ENCODE measurements around the gene TAF4B.
"Not testable (repeated sequence)": the region's sequence is repeated elsewhere in the genome, so short reads cannot be mapped to it uniquely, and the experiment has no call there.

DNA sequence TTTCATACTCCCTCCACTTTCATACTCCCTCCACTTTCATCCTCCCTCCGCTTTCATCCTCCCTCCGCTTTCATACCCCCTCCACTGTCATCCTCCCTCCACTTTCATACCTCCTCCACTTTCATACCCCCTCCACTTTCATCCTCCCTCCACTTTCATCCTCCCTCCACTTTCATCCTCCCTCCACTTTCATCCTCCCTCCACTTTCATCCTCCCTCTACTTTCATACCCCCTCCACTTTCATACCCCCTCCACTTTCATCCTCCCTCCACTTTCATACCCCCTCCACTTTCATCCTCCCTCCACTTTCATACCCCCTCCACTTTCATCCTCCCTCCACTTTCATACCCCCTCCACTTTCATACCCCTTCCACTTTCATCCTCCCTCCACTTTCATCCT is 77.0 kb downstream of the TAF4B start:
- TF ChIP-seq, protein P1, sequence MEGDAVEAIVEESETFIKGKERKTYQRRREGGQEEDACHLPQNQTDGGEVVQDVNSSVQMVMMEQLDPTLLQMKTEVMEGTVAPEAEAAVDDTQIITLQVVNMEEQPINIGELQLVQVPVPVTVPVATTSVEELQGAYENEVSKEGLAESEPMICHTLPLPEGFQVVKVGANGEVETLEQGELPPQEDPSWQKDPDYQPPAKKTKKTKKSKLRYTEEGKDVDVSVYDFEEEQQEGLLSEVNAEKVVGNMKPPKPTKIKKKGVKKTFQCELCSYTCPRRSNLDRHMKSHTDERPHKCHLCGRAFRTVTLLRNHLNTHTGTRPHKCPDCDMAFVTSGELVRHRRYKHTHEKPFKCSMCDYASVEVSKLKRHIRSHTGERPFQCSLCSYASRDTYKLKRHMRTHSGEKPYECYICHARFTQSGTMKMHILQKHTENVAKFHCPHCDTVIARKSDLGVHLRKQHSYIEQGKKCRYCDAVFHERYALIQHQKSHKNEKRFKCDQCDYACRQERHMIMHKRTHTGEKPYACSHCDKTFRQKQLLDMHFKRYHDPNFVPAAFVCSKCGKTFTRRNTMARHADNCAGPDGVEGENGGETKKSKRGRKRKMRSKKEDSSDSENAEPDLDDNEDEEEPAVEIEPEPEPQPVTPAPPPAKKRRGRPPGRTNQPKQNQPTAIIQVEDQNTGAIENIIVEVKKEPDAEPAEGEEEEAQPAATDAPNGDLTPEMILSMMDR (IDR thresholded peaks at IDR 0.05), result not testable (repeated sequence)
- TF ChIP-seq POLR2A (IDR thresholded peaks at IDR 0.05); EP300 (IDR thresholded peaks at IDR 0.05; ENCODE audit: low read depth); POLR2AphosphoS5 (IDR thresholded peaks at IDR 0.05): not testable (repeated sequence)

Data from transverse colon (tissue), 4 donors.